ENCODE measurements around the gene PREP. TPM values are rescaled to one million over a fixed set of nuclear protein-coding genes. Genes with fewer than 3 reads are reported as not detected.

The PREP gene
- total and polyA plus RNA-seq, 2 donors: 26.2 to 26.9 TPM

- Histone ChIP-seq H3K4me1 (ENCODE audit: insufficient read depth) (peaks cover 1% of the 10 kb centered on the region), H3K4me3 (ENCODE audit: low read depth, low read length) (no peak overlapping the region), H3K27ac (ENCODE audit: low read depth) (no peak overlapping the region), H3K36me3 (ENCODE audit: insufficient read depth) (peaks cover 2% of the 10 kb centered on the region)
- no peak for DNase-seq (ENCODE audit: extremely low spot score)
Measured at GRCh38 chr6:105304825-105305224, 98.1 kb downstream of the PREP start.

GRCh38 chr6:105304366-105304765 lies 98.5 kb downstream of the PREP start:
- Histone ChIP-seq H3K36me3 (ENCODE audit: insufficient read depth) (peaks cover 2% of the 10 kb centered on the region), H3K27ac (ENCODE audit: low read depth) (no peak overlapping the region), H3K4me3 (ENCODE audit: low read depth, low read length) (no peak overlapping the region), H3K4me1 (ENCODE audit: insufficient read depth) (no peaks in the 10 kb centered on the region)
- DNase-seq (ENCODE audit: extremely low spot score): no peak
- 96% methylated on average over 3 of the region's 3 CpGs for whole genome bisulfite sequencing

- H3K4me3 ChIP-seq (ENCODE audit: low read depth, low read length): no peak overlapping the region
- WGBS: 94% methylated on average over 16 of the region's 16 CpGs
Measured at GRCh38 chr6:105302617-105303128, 100.2 kb downstream of the PREP start.

GRCh38 chr6:105301756-105302616 lies 100.9 kb downstream of the PREP start:
- 81% methylated on average over 18 of the region's 18 CpGs for WGBS
- Histone ChIP-seq H3K27ac (ENCODE audit: low read depth) (no peak overlapping the region), H3K4me3 (ENCODE audit: low read depth, low read length) (no peak overlapping the region), H3K4me1 (ENCODE audit: insufficient read depth) (no peaks in the 10 kb centered on the region), H3K36me3 (ENCODE audit: insufficient read depth) (peaks cover 2% of the 10 kb centered on the region)
- DNase-seq (ENCODE audit: extremely low spot score): no peak

More at GRCh38 chr6:105302617-105303128, 100.2 kb downstream of the PREP start:
- peaks cover 2% of the 10 kb centered on the region for H3K36me3 ChIP-seq (ENCODE audit: insufficient read depth)
- H3K4me1 ChIP-seq (ENCODE audit: insufficient read depth): no peaks in the 10 kb centered on the region
- DNase-seq (ENCODE audit: extremely low spot score): no peak
- no peak overlapping the region for H3K27ac ChIP-seq (ENCODE audit: low read depth)

GRCh38 chr6:105301072-105301503 lies 101.8 kb downstream of the PREP start:
- 49% methylated on average over 4 of the region's 4 CpGs for WGBS
- no peak for DNase-seq (ENCODE audit: extremely low spot score)
- H3K4me1 ChIP-seq (ENCODE audit: insufficient read depth): no peaks in the 10 kb centered on the region
- no peak overlapping the region for H3K4me3 ChIP-seq (ENCODE audit: low read depth, low read length)
- peaks cover 2% of the 10 kb centered on the region for H3K36me3 ChIP-seq (ENCODE audit: insufficient read depth)
- H3K27ac ChIP-seq (ENCODE audit: low read depth): no peak overlapping the region

GRCh38 chr6:105300090-105300489 lies 102.8 kb downstream of the PREP start:
- Histone ChIP-seq H3K4me3 (ENCODE audit: low read depth, low read length) (no peak overlapping the region), H3K27ac (ENCODE audit: low read depth) (no peak overlapping the region), H3K4me1 (ENCODE audit: insufficient read depth) (no peaks in the 10 kb centered on the region), H3K36me3 (ENCODE audit: insufficient read depth) (peaks cover 2% of the 10 kb centered on the region)
- WGBS: 90% methylated on average over 5 of the region's 5 CpGs
- no peak for DNase-seq (ENCODE audit: extremely low spot score)

- Histone ChIP-seq H3K4me3 (ENCODE audit: low read depth, low read length) (no peak overlapping the region), H3K27ac (ENCODE audit: low read depth) (no peak overlapping the region), H3K4me1 (ENCODE audit: insufficient read depth) (no peaks in the 10 kb centered on the region), H3K36me3 (ENCODE audit: insufficient read depth) (peaks cover 1% of the 10 kb centered on the region)
- 98% methylated on average over 2 of the region's 2 CpGs for WGBS
- DNase-seq (ENCODE audit: extremely low spot score): no peak
Measured at GRCh38 chr6:105294129-105294528, 108.8 kb downstream of the PREP start.

- WGBS: 95% methylated on average over 4 of the region's 4 CpGs
- no peaks in the 10 kb centered on the region for H3K4me1 ChIP-seq (ENCODE audit: insufficient read depth)
- no peak overlapping the region for H3K27ac ChIP-seq (ENCODE audit: low read depth)
- no peak for DNase-seq (ENCODE audit: extremely low spot score)
- H3K4me3 ChIP-seq (ENCODE audit: low read depth, low read length): no peak overlapping the region
- peaks cover 1% of the 10 kb centered on the region for H3K36me3 ChIP-seq (ENCODE audit: insufficient read depth)
Measured at GRCh38 chr6:105292689-105293339, 110.1 kb downstream of the PREP start.

- 98% methylated on average over 1 of the region's 1 CpG for WGBS
Measured at GRCh38 chr6:105291525-105291924, 111.4 kb downstream of the PREP start.

GRCh38 chr6:105282631-105283585 lies 120.0 kb downstream of the PREP start:
- H3K4me3 ChIP-seq (ENCODE audit: low read depth, low read length): no peak overlapping the region
- DNase-seq (ENCODE audit: extremely low spot score): no peak
- no peak overlapping the region for H3K27ac ChIP-seq (ENCODE audit: low read depth)
- WGBS: 78% methylated on average over 18 of the region's 18 CpGs
- peaks cover 18% of the 10 kb centered on the region for H3K36me3 ChIP-seq (ENCODE audit: insufficient read depth)
- no peaks in the 10 kb centered on the region for H3K4me1 ChIP-seq (ENCODE audit: insufficient read depth)

More at GRCh38 chr6:105291525-105291924, 111.4 kb downstream of the PREP start:
- peaks cover 1% of the 10 kb centered on the region for H3K36me3 ChIP-seq (ENCODE audit: insufficient read depth)
- no peak overlapping the region for H3K27ac ChIP-seq (ENCODE audit: low read depth)
- H3K4me3 ChIP-seq (ENCODE audit: low read depth, low read length): no peak overlapping the region
- H3K4me1 ChIP-seq (ENCODE audit: insufficient read depth): no peaks in the 10 kb centered on the region
- DNase-seq (ENCODE audit: extremely low spot score): no peak

- DNase-seq (ENCODE audit: extremely low spot score): no peak
- WGBS: 95% methylated on average over 7 of the region's 7 CpGs
- Histone ChIP-seq H3K4me3 (ENCODE audit: low read depth, low read length) (no peak overlapping the region), H3K4me1 (ENCODE audit: insufficient read depth) (no peaks in the 10 kb centered on the region), H3K36me3 (ENCODE audit: insufficient read depth) (peaks cover 19% of the 10 kb centered on the region), H3K27ac (ENCODE audit: low read depth) (no peak overlapping the region)
Measured at GRCh38 chr6:105280033-105280432, 122.8 kb downstream of the PREP start.

- H3K4me3 ChIP-seq (ENCODE audit: low read depth, low read length): no peak overlapping the region
- no peak for DNase-seq (ENCODE audit: extremely low spot score)
- no peak overlapping the region for H3K27ac ChIP-seq (ENCODE audit: low read depth)
- peaks cover 19% of the 10 kb centered on the region for H3K36me3 ChIP-seq (ENCODE audit: insufficient read depth)
- H3K4me1 ChIP-seq (ENCODE audit: insufficient read depth): no peaks in the 10 kb centered on the region
- 94% methylated on average over 3 of the region's 3 CpGs for WGBS
Measured at GRCh38 chr6:105279463-105279862, 123.4 kb downstream of the PREP start.

GRCh38 chr6:105278813-105279212 lies 124.1 kb downstream of the PREP start:
- Histone ChIP-seq H3K36me3 (ENCODE audit: insufficient read depth) (peaks cover 19% of the 10 kb centered on the region), H3K27ac (ENCODE audit: low read depth) (no peak overlapping the region), H3K4me3 (ENCODE audit: low read depth, low read length) (no peak overlapping the region), H3K4me1 (ENCODE audit: insufficient read depth) (no peaks in the 10 kb centered on the region)
- whole genome bisulfite sequencing: 86% methylated on average over 3 of the region's 3 CpGs
- DNase-seq (ENCODE audit: extremely low spot score): no peak
